Natural killer cell (primary cell): ENCODE results near the gene SLC29A4. TPM values are rescaled to one million over a fixed set of nuclear protein-coding genes. Genes with fewer than 3 reads are reported as not detected.

Source experiments
- ATAC-seq, 3 donors: fragments of 150-1000 bp in 2 of 3; fragments of 200-7000 bp in 1 of 3; cut with Tn5 transposase; 1 replicate in 1 of 3; 2 replicates in 2 of 3; pipeline ENCODE4 v1.10.0; 2021; ENCODE audit warnings: mild to moderate bottlenecking in 2 of 3, moderate library complexity in 2 of 3
- DNase-seq, 2 donors: peaks; one replicate each; pipeline versions ENCODE4 v3.0.0 to v3.0.0-alpha.2; 2013 to 2021; ENCODE audit warnings: mixed read lengths in 1 of 2
- H3K27ac ChIP-seq: one replicate; pipeline ENCODE4 v1.5.1; 2013; ENCODE audit warnings: mild to moderate bottlenecking, low read length
- H3K27me3 ChIP-seq: one replicate; pipeline ENCODE4 v1.6.1; 2013; ENCODE audit warnings: low read length; ENCODE audit not compliant: control insufficient read depth, insufficient read depth
- H3K36me3 ChIP-seq: one replicate; pipeline ENCODE4 v1.6.1; 2013; ENCODE audit warnings: low read length; ENCODE audit not compliant: control insufficient read depth, insufficient read depth
- H3K4me1 ChIP-seq: one replicate; pipeline ENCODE4 v1.6.1; 2013; ENCODE audit warnings: low read length; ENCODE audit not compliant: control insufficient read depth, insufficient read depth
- H3K4me3 ChIP-seq: one replicate; pipeline ENCODE4 v1.5.1; 2013; ENCODE audit warnings: low read length
- H3K9me3 ChIP-seq: one replicate; pipeline ENCODE4 v1.6.1; 2013; ENCODE audit warnings: low read length; ENCODE audit not compliant: control insufficient read depth, insufficient read depth
- H3K27ac Mint-ChIP-seq, 2 donors: one replicate each; pipeline ENCODE4 v1.8.0; 2022; ENCODE audit warnings: mild to moderate bottlenecking in 2 of 2, mixed read lengths in 2 of 2, moderate library complexity in 1 of 2
- H3K27me3 Mint-ChIP-seq, 2 donors: one replicate each; pipeline ENCODE4 v1.8.0; 2022; ENCODE audit warnings: low read depth in 2 of 2, mixed read lengths in 2 of 2
- H3K36me3 Mint-ChIP-seq: one replicate; pipeline ENCODE4 v1.8.0; 2022; ENCODE audit warnings: mixed read lengths
- H3K4me1 Mint-ChIP-seq, 2 donors: one replicate each; pipeline ENCODE4 v1.8.0; 2022; ENCODE audit warnings: mixed read lengths in 2 of 2
- H3K4me3 Mint-ChIP-seq: one replicate; pipeline ENCODE4 v1.8.0; 2022; ENCODE audit warnings: mild to moderate bottlenecking, moderate library complexity, mixed read lengths
- H3K9me3 Mint-ChIP-seq, 2 donors: one replicate each; pipeline ENCODE4 v1.8.0; 2022; ENCODE audit warnings: mixed read lengths in 2 of 2
- WGBS: methylation state at CpG from one replicate; pipeline ENCODE4 v1.1.7; 2013; ENCODE audit warnings: missing lambda C conversion rate; ENCODE audit not compliant: insufficient coverage; 5-methylcytosine and 5-hydroxymethylcytosine counted together
- intact Hi-C: fragments of 100-400 bp; cut with micrococcal nuclease; formaldehyde crosslinking; loops from one replicate; pipeline ENCODE4 v1.14.2; 2022
- total RNA-seq, 4 donors: library from RNA; stranded (reverse); fragments of 120-200 nt in 1 of 4; gene quantifications; one replicate each; pipeline versions ENCODE4 v1.2.3 to v1.2.4, GENCODE V29; 2013 to 2022
- TF ChIP-seq, protein P1 (sequence below): fragments of 200-600 bp; IDR thresholded peaks from one replicate; pipeline ENCODE4 v1.8.0; 2022; ENCODE audit warnings: antibody characterized with exemption

The SLC29A4 gene
- total RNA-seq, 3 donors from 2014 or later (not counting 1 experiment from before 2014, with no cell fraction given): 0.16 to 0.95 (median 0.40) TPM

DNA sequence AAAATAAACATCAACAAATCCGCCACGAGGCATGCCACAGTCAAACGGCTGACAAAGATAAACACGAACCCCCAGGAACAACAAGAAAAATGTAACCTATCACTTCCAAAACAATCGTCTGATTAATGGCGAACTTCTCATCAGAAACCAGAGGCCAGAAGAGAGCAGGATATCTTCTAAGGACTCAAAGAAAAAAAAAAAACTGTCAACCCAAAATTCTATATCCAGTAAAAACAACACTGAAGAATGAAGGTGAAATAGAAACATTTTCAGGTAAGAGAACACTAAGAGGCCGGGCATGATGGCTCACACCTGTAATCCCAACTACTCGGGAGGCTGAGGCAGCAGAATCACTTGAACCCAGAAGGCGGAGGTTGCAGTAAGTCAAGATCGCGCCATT, 54.3 kb downstream of the SLC29A4 start:
- H3K36me3 ChIP-seq: peaks cover 36% of the 10 kb centered on the region
- no peaks in the 10 kb centered on the region for H3K27me3 Mint-ChIP-seq
- WGBS: 96% methylated on average over 10 of the region's 11 CpGs
- no peak overlapping the region for H3K27ac ChIP-seq
- H3K27me3 ChIP-seq: no peaks in the 10 kb centered on the region
- peaks cover 11% of the 10 kb centered on the region for H3K9me3 ChIP-seq
- no peak overlapping the region for H3K4me3 ChIP-seq
- ATAC-seq (no peak), DNase-seq (no peak)
- peaks cover 21% of the 10 kb centered on the region for H3K36me3 Mint-ChIP-seq
- no peak overlapping the region for H3K27ac Mint-ChIP-seq
- TF ChIP-seq, protein P1, sequence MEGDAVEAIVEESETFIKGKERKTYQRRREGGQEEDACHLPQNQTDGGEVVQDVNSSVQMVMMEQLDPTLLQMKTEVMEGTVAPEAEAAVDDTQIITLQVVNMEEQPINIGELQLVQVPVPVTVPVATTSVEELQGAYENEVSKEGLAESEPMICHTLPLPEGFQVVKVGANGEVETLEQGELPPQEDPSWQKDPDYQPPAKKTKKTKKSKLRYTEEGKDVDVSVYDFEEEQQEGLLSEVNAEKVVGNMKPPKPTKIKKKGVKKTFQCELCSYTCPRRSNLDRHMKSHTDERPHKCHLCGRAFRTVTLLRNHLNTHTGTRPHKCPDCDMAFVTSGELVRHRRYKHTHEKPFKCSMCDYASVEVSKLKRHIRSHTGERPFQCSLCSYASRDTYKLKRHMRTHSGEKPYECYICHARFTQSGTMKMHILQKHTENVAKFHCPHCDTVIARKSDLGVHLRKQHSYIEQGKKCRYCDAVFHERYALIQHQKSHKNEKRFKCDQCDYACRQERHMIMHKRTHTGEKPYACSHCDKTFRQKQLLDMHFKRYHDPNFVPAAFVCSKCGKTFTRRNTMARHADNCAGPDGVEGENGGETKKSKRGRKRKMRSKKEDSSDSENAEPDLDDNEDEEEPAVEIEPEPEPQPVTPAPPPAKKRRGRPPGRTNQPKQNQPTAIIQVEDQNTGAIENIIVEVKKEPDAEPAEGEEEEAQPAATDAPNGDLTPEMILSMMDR: no peak
- peaks cover 2 to 16% of the 10 kb centered on the region in 2 donors for H3K4me1 Mint-ChIP-seq
- no peak overlapping the region for H3K4me3 Mint-ChIP-seq
- H3K4me1 ChIP-seq: peaks cover 4% of the 10 kb centered on the region
- H3K9me3 Mint-ChIP-seq: no peaks in the 10 kb centered on the region
- intact Hi-C loops: no loop called here

GRCh38 chr7:5339955-5340354, 57.2 kb downstream of the SLC29A4 start:
- intact Hi-C loops: no loop called here
- Histone ChIP-seq H3K4me1 (no peaks in the 10 kb centered on the region), H3K27me3 (no peaks in the 10 kb centered on the region), H3K9me3 (peaks cover 16% of the 10 kb centered on the region), H3K36me3 (peaks cover 50% of the 10 kb centered on the region), H3K27ac (no peak overlapping the region), H3K4me3 (no peak overlapping the region)
- Mint-ChIP-seq H3K4me3 (no peak overlapping the region), H3K4me1 (peaks cover 0 to 5% of the 10 kb centered on the region in 2 donors), H3K27ac (peak overlapping the region; percentile 38 to 73), H3K36me3 (peaks cover 30% of the 10 kb centered on the region), H3K27me3 (no peaks in the 10 kb centered on the region), H3K9me3 (no peaks in the 10 kb centered on the region)
- DNase-seq (no peak), ATAC-seq (no peak)
- TF ChIP-seq, protein P1: no peak
- WGBS: 94% methylated on average over 2 of the region's 2 CpGs

DNA sequence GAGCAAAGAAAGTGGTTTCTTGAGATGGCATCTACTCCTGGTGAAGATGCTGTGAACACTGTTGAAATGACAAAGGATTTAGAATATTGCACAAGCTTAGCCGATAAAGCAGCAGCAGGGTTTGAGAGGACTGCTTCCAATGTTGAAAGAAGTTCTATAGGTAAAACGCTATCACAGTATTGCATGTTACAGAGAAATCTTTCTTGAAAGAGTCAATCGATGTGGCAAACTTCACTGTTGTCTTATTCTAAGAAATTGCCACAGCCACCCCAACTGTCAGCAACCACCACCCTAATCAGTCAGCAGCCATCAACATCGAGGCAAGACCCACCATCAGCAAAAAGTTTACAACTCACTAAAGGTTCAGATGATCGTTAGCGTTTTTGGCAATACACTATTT, 59.9 kb downstream of the SLC29A4 start:
- peak overlapping the region in 1 of 2 donors; percentile 10 for H3K27ac Mint-ChIP-seq
- WGBS: 96% methylated on average over 6 of the region's 6 CpGs
- no peaks in the 10 kb centered on the region for H3K9me3 Mint-ChIP-seq
- intact Hi-C loops: no loop called here
- Histone ChIP-seq H3K27me3 (no peaks in the 10 kb centered on the region), H3K27ac (no peak overlapping the region), H3K4me1 (no peaks in the 10 kb centered on the region), H3K4me3 (no peak overlapping the region), H3K9me3 (peaks cover 4% of the 10 kb centered on the region), H3K36me3 (peaks cover 51% of the 10 kb centered on the region)
- peaks cover 0 to 5% of the 10 kb centered on the region in 2 donors for H3K4me1 Mint-ChIP-seq
- H3K36me3 Mint-ChIP-seq: peaks cover 16% of the 10 kb centered on the region
- DNase-seq (no peak), ATAC-seq (no peak)
- TF ChIP-seq, protein P1: no peak
- no peak overlapping the region for H3K4me3 Mint-ChIP-seq
- H3K27me3 Mint-ChIP-seq: no peaks in the 10 kb centered on the region

- 100% methylated on average over 2 of the region's 2 CpGs for WGBS
- no peaks in the 10 kb centered on the region for H3K9me3 Mint-ChIP-seq
- peaks cover 16% of the 10 kb centered on the region for H3K36me3 Mint-ChIP-seq
These were observed 61.1 kb downstream of the SLC29A4 start for GRCh38 chr7:5343884-5344283.

More at GRCh38 chr7:5343884-5344283, 61.1 kb downstream of the SLC29A4 start:
- no peak overlapping the region for H3K4me3 ChIP-seq
- Mint-ChIP-seq H3K27ac (peak overlapping the region in 1 of 2 donors; percentile 6), H3K4me1 (peaks cover 0 to 5% of the 10 kb centered on the region in 2 donors), H3K27me3 (no peaks in the 10 kb centered on the region), H3K4me3 (no peak overlapping the region)
- no peaks in the 10 kb centered on the region for H3K27me3 ChIP-seq
- peaks cover 4% of the 10 kb centered on the region for H3K9me3 ChIP-seq
- H3K4me1 ChIP-seq: no peaks in the 10 kb centered on the region
- H3K27ac ChIP-seq: no peak overlapping the region
- DNase-seq (no peak), ATAC-seq (no peak)
- intact Hi-C loops: no loop called here
- TF ChIP-seq, protein P1: no peak
- H3K36me3 ChIP-seq: peaks cover 52% of the 10 kb centered on the region
